BE2C (cell line): ENCODE measurements around the gene C3.

Experiments used
- DNase-seq: peaks from one replicate; pipeline ENCODE4 v3.0.0-alpha.2; 2020
- H3K27me3 ChIP-seq: fragments of 250-450 bp; sonication (Bioruptor Pico); 2 replicates; pipeline ENCODE4 v1.5.1; 2020; ENCODE audit warnings: mild to moderate bottlenecking
- H3K36me3 ChIP-seq: fragments of 250-450 bp; sonication (Bioruptor Pico); 2 replicates; pipeline ENCODE4 v1.5.1; 2020; ENCODE audit warnings: mild to moderate bottlenecking
- H3K4me1 ChIP-seq: fragments of 250-450 bp; sonication (Bioruptor Pico); 2 replicates; pipeline ENCODE4 v1.5.1; 2020
- H3K4me3 ChIP-seq: 2 replicates; pipeline ENCODE4 v1.5.1; 2011; ENCODE audit warnings: low read depth, low read length
- H3K9me3 ChIP-seq: fragments of 250-450 bp; sonication (Bioruptor Pico); 2 replicates; pipeline ENCODE4 v1.5.1; 2020
- CTCF ChIP-seq: IDR thresholded peaks from 2 replicates; pipeline ENCODE4 v1.5.1; 2012; ENCODE audit warnings: mild to moderate bottlenecking, low read depth, low read length

The C3 gene

GRCh38 chr19:6745965-6746364, 25.5 kb upstream of the C3 start:
- H3K9me3 ChIP-seq: no peaks in the 10 kb centered on the region; the same call in 1 of the 2 replicates
- H3K27me3 ChIP-seq: no peaks in the 10 kb centered on the region
- TF ChIP-seq CTCF: no peak
- no peaks in the 10 kb centered on the region for H3K36me3 ChIP-seq
- H3K4me1 ChIP-seq: peaks cover 10% of the 10 kb centered on the region
- no peak for DNase-seq
- H3K4me3 ChIP-seq: no peak overlapping the region

- Histone ChIP-seq H3K36me3 (no peaks in the 10 kb centered on the region), H3K27me3 (no peaks in the 10 kb centered on the region), H3K4me1 (peaks cover 10% of the 10 kb centered on the region), H3K9me3 (no peaks in the 10 kb centered on the region; the same call in 1 of the 2 replicates), H3K4me3 (no peak overlapping the region)
- DNase-seq: peak; percentile 76
- TF ChIP-seq CTCF: no peak
These were observed 24.2 kb upstream of the C3 start for GRCh38 chr19:6744381-6745301.

- no peaks in the 10 kb centered on the region for H3K27me3 ChIP-seq
- no peak for DNase-seq
- no peak overlapping the region for H3K4me3 ChIP-seq
- no peaks in the 10 kb centered on the region for H3K36me3 ChIP-seq
- TF ChIP-seq CTCF: no peak
- H3K9me3 ChIP-seq: no peaks in the 10 kb centered on the region; the same call in 1 of the 2 replicates
- peaks cover 13% of the 10 kb centered on the region for H3K4me1 ChIP-seq
These were observed 23.4 kb upstream of the C3 start for GRCh38 chr19:6743714-6744380.

- H3K4me1 ChIP-seq: peaks cover 15% of the 10 kb centered on the region
- no peak for DNase-seq
- no peak overlapping the region for H3K4me3 ChIP-seq
- no peaks in the 10 kb centered on the region for H3K27me3 ChIP-seq
- TF ChIP-seq CTCF: no peak
- H3K9me3 ChIP-seq: no peaks in the 10 kb centered on the region; the same call in 1 of the 2 replicates
- no peaks in the 10 kb centered on the region for H3K36me3 ChIP-seq
These were observed 22.6 kb upstream of the C3 start for GRCh38 chr19:6743066-6743465.

- H3K4me1 ChIP-seq: peaks cover 15% of the 10 kb centered on the region
- DNase-seq: no peak
- H3K4me3 ChIP-seq: peak overlapping the region; percentile 62
- H3K9me3 ChIP-seq: no peaks in the 10 kb centered on the region
- H3K27me3 ChIP-seq: no peaks in the 10 kb centered on the region
- no peaks in the 10 kb centered on the region for H3K36me3 ChIP-seq
- no peak for TF ChIP-seq CTCF
These were observed 20.3 kb upstream of the C3 start for GRCh38 chr19:6740589-6741343.
